Esophagus muscularis mucosa (tissue), 4 donors: ENCODE data around the gene KRTAP22-1.

Source experiments
- EP300 ChIP-seq: sonication (generic); formaldehyde crosslinking; IDR thresholded peaks from one replicate; pipeline ENCODE4 v1.6.1; 2017; ENCODE audit warnings: antibody characterized with exemption
- POLR2A ChIP-seq: fragments of 450-650 bp; IDR thresholded peaks from one replicate; pipeline ENCODE4 v1.6.1; 2017; ENCODE audit warnings: antibody characterized with exemption, moderate library complexity, mild to moderate bottlenecking, low read depth
- POLR2AphosphoS5 ChIP-seq, 2 donors: sonication (generic); formaldehyde crosslinking; IDR thresholded peaks; one replicate each; pipeline ENCODE4 v1.6.1; 2017; ENCODE audit warnings: antibody characterized with exemption in 2 of 2
- TF ChIP-seq, protein P1 (sequence below), 3 experiments: fragments of 200-600 bp in 2 of 3; fragments of 450-650 bp in 1 of 3; sonication (generic) in 2 of 3; IDR thresholded peaks; one replicate each; pipeline ENCODE4 v1.5.1; 2017 to 2019; ENCODE audit warnings: antibody characterized with exemption in 3 of 3, mild to moderate bottlenecking in 2 of 3, moderate library complexity in 1 of 3

DNA sequence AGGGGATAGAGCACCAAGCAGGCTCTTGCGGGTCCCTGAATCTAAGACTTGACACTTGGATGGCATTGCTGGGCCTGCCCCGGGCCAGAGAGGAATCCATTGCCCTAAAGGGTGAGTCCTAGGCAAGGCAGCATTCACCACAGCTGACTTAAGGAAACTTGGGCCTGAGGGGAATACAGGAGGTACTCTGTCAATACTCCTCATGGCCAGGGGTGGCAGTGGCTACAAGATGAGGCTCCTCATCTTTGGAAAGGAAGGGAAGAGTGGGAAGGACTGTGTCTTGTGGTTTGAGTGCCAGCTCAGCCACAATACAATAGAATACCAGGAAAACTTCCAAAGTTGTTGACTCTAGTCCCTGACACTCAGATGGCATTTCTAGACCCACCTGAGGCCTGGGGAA is 5.1 kb downstream of the KRTAP22-1 start:
- TF ChIP-seq POLR2A (no peak), POLR2AphosphoS5 (IDR thresholded peaks at IDR 0.05) (no peak), EP300 (no peak)
- TF ChIP-seq, protein P1, sequence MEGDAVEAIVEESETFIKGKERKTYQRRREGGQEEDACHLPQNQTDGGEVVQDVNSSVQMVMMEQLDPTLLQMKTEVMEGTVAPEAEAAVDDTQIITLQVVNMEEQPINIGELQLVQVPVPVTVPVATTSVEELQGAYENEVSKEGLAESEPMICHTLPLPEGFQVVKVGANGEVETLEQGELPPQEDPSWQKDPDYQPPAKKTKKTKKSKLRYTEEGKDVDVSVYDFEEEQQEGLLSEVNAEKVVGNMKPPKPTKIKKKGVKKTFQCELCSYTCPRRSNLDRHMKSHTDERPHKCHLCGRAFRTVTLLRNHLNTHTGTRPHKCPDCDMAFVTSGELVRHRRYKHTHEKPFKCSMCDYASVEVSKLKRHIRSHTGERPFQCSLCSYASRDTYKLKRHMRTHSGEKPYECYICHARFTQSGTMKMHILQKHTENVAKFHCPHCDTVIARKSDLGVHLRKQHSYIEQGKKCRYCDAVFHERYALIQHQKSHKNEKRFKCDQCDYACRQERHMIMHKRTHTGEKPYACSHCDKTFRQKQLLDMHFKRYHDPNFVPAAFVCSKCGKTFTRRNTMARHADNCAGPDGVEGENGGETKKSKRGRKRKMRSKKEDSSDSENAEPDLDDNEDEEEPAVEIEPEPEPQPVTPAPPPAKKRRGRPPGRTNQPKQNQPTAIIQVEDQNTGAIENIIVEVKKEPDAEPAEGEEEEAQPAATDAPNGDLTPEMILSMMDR (IDR thresholded peaks at IDR 0.05), result no peak
